HCT116 (cell line): ENCODE measurements around the gene PITPNM1. TPM values are rescaled to one million over a fixed set of nuclear protein-coding genes. Genes with fewer than 3 reads are reported as not detected.

Experiments used
- ATAC-seq: fragments of 200-7000 bp; cut with Tn5 transposase; 2 replicates; pipeline ENCODE4 v1.9.1; 2020; ENCODE audit warnings: mild to moderate bottlenecking, moderate library complexity
- BruUV-seq: library from RNA; stranded (reverse); fragments of 400-500 nt; replicated peaks from 2 replicates; lab custom pipeline; 2021; lab: Mats Ljungman, UMichigan
- CTCF ChIA-PET: fragments of 300-600 bp; sonication (Branson Sonifier 250); formaldehyde crosslinking; loops from one replicate; lab custom pipeline; 2021; ENCODE audit warnings: antibody characterized with exemption; lab: Charles Lee
- POLR2A ChIA-PET: fragments of 300-600, 350-600 bp; sonication (Branson Sonifier 250); formaldehyde crosslinking; loops from one replicate; lab custom pipeline; 2021; ENCODE audit warnings: antibody characterized with exemption; lab: Charles Lee
- RAD21 ChIA-PET, 2 experiments: fragments of 300-600 bp; sonication (Branson Sonifier 250); formaldehyde crosslinking; loops; one replicate each; lab custom pipeline; 2023; ENCODE audit warnings: low total read pairs in 2 of 2; ENCODE audit not compliant: uncharacterized antibody in 2 of 2, unreplicated experiment in 2 of 2, low non-redundant PET in 1 of 2; lab: Charles Lee
- DNase-seq: peaks from one replicate; pipeline ENCODE4 v3.0.0-alpha.2; 2010; ENCODE audit warnings: low read depth, low spot score
- H2AFZ ChIP-seq: fragments of 200-600 bp; shearing (Covaris generic), sonication (generic); 2 replicates; pipeline ENCODE4 v1.6.1; 2017; ENCODE audit warnings: low read depth, mixed run types, mixed read lengths, antibody characterized with exemption, low read length; ENCODE audit not compliant: poor library complexity, severe bottlenecking
- H3K27ac ChIP-seq: 2 replicates; pipeline ENCODE4 v1.5.1; 2012; ENCODE audit warnings: low read depth, low read length
- H3K27me3 ChIP-seq: fragments of 200-600 bp; sonication (generic); 2 replicates; pipeline ENCODE4 v1.6.1; 2016; ENCODE audit warnings: mixed run types, low read length, mixed read lengths; ENCODE audit not compliant: insufficient read depth
- H3K36me3 ChIP-seq, 2 experiments: fragments of 200-500 bp in 1 of 2; fragments of 200-600 bp in 1 of 2; sonication (Bioruptor generic) in 1 of 2; sonication (generic) in 1 of 2; 2 replicates each; pipeline versions ENCODE4 v1.5.1 to v1.6.1; 2014 to 2016; ENCODE audit warnings: low read length in 2 of 2, inconsistent platforms in 1 of 2, mixed read lengths in 1 of 2, mixed run types in 1 of 2; ENCODE audit not compliant: insufficient read depth in 2 of 2, control insufficient read depth in 1 of 2
- H3K4me1 ChIP-seq, 2 experiments: fragments of 200-600 bp in 1 of 2; sonication (generic) in 1 of 2; 2 replicates each; pipeline versions ENCODE4 v1.5.1 to v1.6.1; 2012 to 2017; ENCODE audit warnings: low read length in 2 of 2, inconsistent platforms in 1 of 2, mild to moderate bottlenecking in 1 of 2, mixed read lengths in 1 of 2, mixed run types in 1 of 2, moderate library complexity in 1 of 2; ENCODE audit not compliant: insufficient read depth in 2 of 2, control insufficient read depth in 1 of 2
- H3K4me2 ChIP-seq: fragments of 200-600 bp; sonication (generic); 2 replicates; pipeline ENCODE4 v1.6.1; 2017; ENCODE audit warnings: mixed run types, low read length, mixed read lengths
- H3K4me3 ChIP-seq, 2 experiments: fragments of 200-600 bp in 1 of 2; sonication (generic) in 1 of 2; replicated peaks in 1 of 2; 2 replicates each; pipeline ENCODE4 v1.5.1; 2011 to 2016; ENCODE audit warnings: low read length in 2 of 2, control low read depth in 1 of 2, low read depth in 1 of 2, mild to moderate bottlenecking in 1 of 2, mixed read lengths in 1 of 2, mixed run types in 1 of 2
- H3K79me2 ChIP-seq: fragments of 200-600 bp; sonication (generic); 2 replicates; pipeline ENCODE4 v1.6.1; 2017; ENCODE audit warnings: mild to moderate bottlenecking, mixed run types, low read length, moderate library complexity, mixed read lengths; ENCODE audit not compliant: insufficient read depth
- H3K9ac ChIP-seq: fragments of 200-600 bp; sonication (generic); 2 replicates; pipeline ENCODE4 v1.6.1; 2016; ENCODE audit warnings: low read length, mixed read lengths
- H3K9me2 ChIP-seq: fragments of 200-600 bp; sonication (generic), shearing (Covaris generic); 2 replicates; pipeline ENCODE4 v1.6.1; 2017; ENCODE audit warnings: mixed run types, mild to moderate bottlenecking, moderate library complexity; ENCODE audit not compliant: insufficient read depth
- H3K9me3 ChIP-seq, 2 experiments: fragments of 200-500 bp in 1 of 2; fragments of 200-600 bp in 1 of 2; sonication (Bioruptor generic) in 1 of 2; sonication (generic) in 1 of 2; 2 replicates each; pipeline ENCODE4 v1.6.1; 2014 to 2017; ENCODE audit warnings: low read length in 2 of 2, mixed read lengths in 2 of 2, inconsistent platforms in 1 of 2, low read depth in 1 of 2, mild to moderate bottlenecking in 1 of 2, mixed run types in 1 of 2, moderate library complexity in 1 of 2; ENCODE audit not compliant: control insufficient read depth in 1 of 2, insufficient read depth in 1 of 2
- H4K20me1 ChIP-seq: fragments of 200-600 bp; sonication (generic), shearing (Covaris generic); 2 replicates; pipeline ENCODE4 v1.6.1; 2017; ENCODE audit warnings: mixed run types, mild to moderate bottlenecking, moderate library complexity; ENCODE audit not compliant: insufficient read depth
- ATF3 ChIP-seq: IDR thresholded peaks from 2 replicates; pipeline ENCODE4 v1.6.1; 2012
- CBX3 ChIP-seq: IDR thresholded peaks from 2 replicates; pipeline ENCODE4 v1.6.1; 2012; ENCODE audit warnings: low read depth
- CTCF ChIP-seq, 3 experiments: fragments of 200-600 bp in 1 of 3; sonication (generic) in 1 of 3; IDR thresholded peaks in 2 of 3; conservative IDR thresholded peaks in 1 of 3; 2 replicates each; pipeline ENCODE4 v1.5.1; 2012 to 2017; ENCODE audit warnings: low read depth in 2 of 3, low read length in 2 of 3, antibody characterized with exemption in 1 of 3, borderline replicate concordance in 1 of 3, control low read depth in 1 of 3, mild to moderate bottlenecking in 1 of 3, mixed read lengths in 1 of 3, mixed run types in 1 of 3, moderate library complexity in 1 of 3; ENCODE audit not compliant: insufficient read depth in 1 of 3
- EGR1 ChIP-seq: IDR thresholded peaks from 2 replicates; pipeline ENCODE4 v1.6.1; 2012; ENCODE audit warnings: low read depth
- ELF1 ChIP-seq: IDR thresholded peaks from 2 replicates; pipeline ENCODE4 v1.6.1; 2012; ENCODE audit warnings: low read depth, borderline replicate concordance
- EZH2 ChIP-seq: fragments of 200-600 bp; sonication (generic); IDR thresholded peaks from 2 replicates; pipeline ENCODE4 v1.6.1; 2017; ENCODE audit warnings: antibody characterized with exemption, mixed run types
- FOSL1 ChIP-seq: IDR thresholded peaks from 2 replicates; pipeline ENCODE4 v1.6.1; 2012; ENCODE audit warnings: low read depth
- POLR2A ChIP-seq: IDR thresholded peaks from 2 replicates; pipeline ENCODE4 v1.7.0; 2011; ENCODE audit warnings: borderline replicate concordance; ENCODE audit not compliant: insufficient read depth, insufficient read length; ENCODE audit errors: extremely low read depth
- POLR2AphosphoS5 ChIP-seq: IDR thresholded peaks from 2 replicates; pipeline ENCODE4 v1.6.1; 2011; ENCODE audit warnings: mild to moderate bottlenecking, low read depth, low read length, moderate library complexity
- RAD21 ChIP-seq: IDR thresholded peaks from 2 replicates; pipeline ENCODE4 v1.6.1; 2012; ENCODE audit warnings: low read depth, mild to moderate bottlenecking
- SIN3A ChIP-seq: IDR thresholded peaks from 2 replicates; pipeline ENCODE4 v1.6.1; 2012; ENCODE audit warnings: low read depth
- SP1 ChIP-seq: IDR thresholded peaks from 2 replicates; pipeline ENCODE4 v1.6.1; 2012; ENCODE audit warnings: low read depth
- SRF ChIP-seq: IDR thresholded peaks from 2 replicates; pipeline ENCODE4 v1.6.1; 2012; ENCODE audit warnings: low read depth
- YY1 ChIP-seq: IDR thresholded peaks from 2 replicates; pipeline ENCODE4 v1.6.1; 2011; ENCODE audit warnings: low read length, low read depth, moderate library complexity, mild to moderate bottlenecking; ENCODE audit not compliant: insufficient replicate concordance; ENCODE audit errors: extremely low read depth
- ZFX ChIP-seq: fragments of 450-650 bp; IDR thresholded peaks from 2 replicates; pipeline ENCODE4 v1.6.1; 2017
- ZNF274 ChIP-seq: fragments of 200-500 bp; sonication (Bioruptor generic); IDR thresholded peaks from 2 replicates; pipeline ENCODE4 v1.6.1; 2014; ENCODE audit warnings: mild to moderate bottlenecking, low read depth, low read length, inconsistent platforms
- intact Hi-C: fragments of 100-400 bp; cut with micrococcal nuclease; formaldehyde crosslinking; loops from 2 replicates; pipeline ENCODE4 v1.10.0; 2022
- total RNA-seq: library from RNA; stranded (reverse); gene quantifications from one replicate; pipeline ENCODE4 v1.2.1, GENCODE V29; 2021; ENCODE audit not compliant: unreplicated experiment
- TF ChIP-seq, protein P1 (sequence below): IDR thresholded peaks from 2 replicates; pipeline ENCODE4 v1.6.1; 2011; ENCODE audit warnings: mild to moderate bottlenecking, low read length, moderate library complexity; ENCODE audit not compliant: insufficient replicate concordance; ENCODE audit errors: extremely low read depth
- TF ChIP-seq, protein P2 (sequence below): IDR thresholded peaks from 2 replicates; pipeline ENCODE4 v1.6.1; 2012; ENCODE audit warnings: low read depth

PITPNM1 gene
- total RNA-seq, 1 experiment from 2014 or later = 79.5 TPM

GRCh38 chr11:67522338-67522737 is 17.2 kb upstream of the PITPNM1 start:
- CTCF ChIA-PET = no interaction called here
- Histone ChIP-seq H4K20me1 (no peaks in the 10 kb centered on the region), H3K79me2 (no peaks in the 10 kb centered on the region), H3K4me2 (no peak overlapping the region), H3K9me3 (no peaks in the 10 kb centered on the region), H3K27ac (no peak overlapping the region), H3K4me3 (no peak overlapping the region), H3K27me3 (no peaks in the 10 kb centered on the region), H3K9me2 (no peaks in the 10 kb centered on the region), H3K9ac (no peak overlapping the region), H2AFZ (no peak overlapping the region), H3K36me3 (no peaks in the 10 kb centered on the region), H3K4me1 (no peaks in the 10 kb centered on the region)
- DNase-seq = no peak
- TF ChIP-seq FOSL1 (no peak), SRF (no peak), ZNF274 (no peak), ELF1 (no peak), EZH2 (no peak), POLR2A (no peak), RAD21 (no peak), SP1 (no peak), CBX3 (no peak), EGR1 (no peak), SIN3A (no peak), CTCF (IDR thresholded peaks at IDR 0.05 in 2 of 3, conservative IDR thresholded peaks at IDR 0.05 in 1 of 3; ENCODE audit: borderline replicate concordance in 1 of 3, insufficient read depth in 1 of 3, low read depth in 2 of 3, low read length in 2 of 3) (no peak), YY1 (no peak), POLR2AphosphoS5 (no peak), ZFX (no peak), ATF3 (no peak)
- TF ChIP-seq, protein P1, sequence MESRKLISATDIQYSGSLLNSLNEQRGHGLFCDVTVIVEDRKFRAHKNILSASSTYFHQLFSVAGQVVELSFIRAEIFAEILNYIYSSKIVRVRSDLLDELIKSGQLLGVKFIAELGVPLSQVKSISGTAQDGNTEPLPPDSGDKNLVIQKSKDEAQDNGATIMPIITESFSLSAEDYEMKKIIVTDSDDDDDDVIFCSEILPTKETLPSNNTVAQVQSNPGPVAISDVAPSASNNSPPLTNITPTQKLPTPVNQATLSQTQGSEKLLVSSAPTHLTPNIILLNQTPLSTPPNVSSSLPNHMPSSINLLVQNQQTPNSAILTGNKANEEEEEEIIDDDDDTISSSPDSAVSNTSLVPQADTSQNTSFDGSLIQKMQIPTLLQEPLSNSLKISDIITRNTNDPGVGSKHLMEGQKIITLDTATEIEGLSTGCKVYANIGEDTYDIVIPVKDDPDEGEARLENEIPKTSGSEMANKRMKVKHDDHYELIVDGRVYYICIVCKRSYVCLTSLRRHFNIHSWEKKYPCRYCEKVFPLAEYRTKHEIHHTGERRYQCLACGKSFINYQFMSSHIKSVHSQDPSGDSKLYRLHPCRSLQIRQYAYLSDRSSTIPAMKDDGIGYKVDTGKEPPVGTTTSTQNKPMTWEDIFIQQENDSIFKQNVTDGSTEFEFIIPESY = no peak
- TF ChIP-seq, protein P2, sequence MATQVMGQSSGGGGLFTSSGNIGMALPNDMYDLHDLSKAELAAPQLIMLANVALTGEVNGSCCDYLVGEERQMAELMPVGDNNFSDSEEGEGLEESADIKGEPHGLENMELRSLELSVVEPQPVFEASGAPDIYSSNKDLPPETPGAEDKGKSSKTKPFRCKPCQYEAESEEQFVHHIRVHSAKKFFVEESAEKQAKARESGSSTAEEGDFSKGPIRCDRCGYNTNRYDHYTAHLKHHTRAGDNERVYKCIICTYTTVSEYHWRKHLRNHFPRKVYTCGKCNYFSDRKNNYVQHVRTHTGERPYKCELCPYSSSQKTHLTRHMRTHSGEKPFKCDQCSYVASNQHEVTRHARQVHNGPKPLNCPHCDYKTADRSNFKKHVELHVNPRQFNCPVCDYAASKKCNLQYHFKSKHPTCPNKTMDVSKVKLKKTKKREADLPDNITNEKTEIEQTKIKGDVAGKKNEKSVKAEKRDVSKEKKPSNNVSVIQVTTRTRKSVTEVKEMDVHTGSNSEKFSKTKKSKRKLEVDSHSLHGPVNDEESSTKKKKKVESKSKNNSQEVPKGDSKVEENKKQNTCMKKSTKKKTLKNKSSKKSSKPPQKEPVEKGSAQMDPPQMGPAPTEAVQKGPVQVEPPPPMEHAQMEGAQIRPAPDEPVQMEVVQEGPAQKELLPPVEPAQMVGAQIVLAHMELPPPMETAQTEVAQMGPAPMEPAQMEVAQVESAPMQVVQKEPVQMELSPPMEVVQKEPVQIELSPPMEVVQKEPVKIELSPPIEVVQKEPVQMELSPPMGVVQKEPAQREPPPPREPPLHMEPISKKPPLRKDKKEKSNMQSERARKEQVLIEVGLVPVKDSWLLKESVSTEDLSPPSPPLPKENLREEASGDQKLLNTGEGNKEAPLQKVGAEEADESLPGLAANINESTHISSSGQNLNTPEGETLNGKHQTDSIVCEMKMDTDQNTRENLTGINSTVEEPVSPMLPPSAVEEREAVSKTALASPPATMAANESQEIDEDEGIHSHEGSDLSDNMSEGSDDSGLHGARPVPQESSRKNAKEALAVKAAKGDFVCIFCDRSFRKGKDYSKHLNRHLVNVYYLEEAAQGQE = no peak
- POLR2A ChIA-PET = no interaction called here
- RAD21 ChIA-PET = no interaction called here
- intact Hi-C loops = no loop called here
- BruUV-seq = no TSS peak
- ATAC-seq = no peak
